HepG2 (cell line): ENCODE results near the gene KCNIP4. TPM values are rescaled to one million over a fixed set of nuclear protein-coding genes. Genes with fewer than 3 reads are reported as not detected.
"Not testable (repeated sequence)": the region's sequence is repeated elsewhere in the genome, so short reads cannot be mapped to it uniquely, and the experiment has no call there.

Experiments
- ATAC-seq: fragments of 200-7000 bp; cut with Tn5 transposase; 3 replicates; pipeline ENCODE4 v1.9.1; 2020; ENCODE audit warnings: mild to moderate bottlenecking, moderate library complexity
- BruUV-seq: library from RNA; stranded (reverse); fragments of 400-500 nt; replicated peaks from 2 replicates; lab custom pipeline; 2021; lab: Mats Ljungman, UMichigan
- CTCF ChIA-PET: fragments of 300-600 bp; formaldehyde crosslinking; extraction: SDS; loops from one replicate; lab custom pipeline; 2021; ENCODE audit warnings: low total read pairs, inconsistent platforms, low intra/inter-chr PET ratio; lab: Yijun Ruan, JAX
- POLR2A ChIA-PET: fragments of 350-600 bp; sonication (Branson Sonifier 250); formaldehyde crosslinking; loops from one replicate; lab custom pipeline; 2020; ENCODE audit warnings: antibody characterized with exemption, inconsistent platforms; lab: Yijun Ruan, JAX
- DNase-seq: peaks from one replicate; pipeline ENCODE4 v3.0.0-alpha.2; 2015; ENCODE audit warnings: low spot score
- FAIRE-seq: peaks from 3 replicates; lab custom pipeline; 2011; peaks lifted over from hg19 to GRCh38; lab: Jason Lieb, UNC
- H2AFZ ChIP-seq: one replicate; pipeline ENCODE4 v1.6.1; 2011; ENCODE audit warnings: low read length, inconsistent platforms
- H3K27ac ChIP-seq: fragments of 300-600 bp; 3 replicates; pipeline ENCODE4 v1.8.0; 2011; ENCODE audit warnings: mixed run types, mild to moderate bottlenecking, mixed read lengths, low read length, inconsistent platforms; ENCODE audit not compliant: insufficient read depth; ENCODE audit errors: extremely low read length
- H3K27me3 ChIP-seq, 2 experiments: fragments of 200-600 bp in 1 of 2; 2 replicates in 1 of 2; 3 replicates in 1 of 2; pipeline versions ENCODE4 v1.6.0 to v1.8.0; 2011; ENCODE audit warnings: low read length in 2 of 2, mild to moderate bottlenecking in 2 of 2, moderate library complexity in 2 of 2, inconsistent platforms in 1 of 2; ENCODE audit not compliant: insufficient read depth in 2 of 2, control insufficient read depth in 1 of 2
- H3K36me3 ChIP-seq, 2 experiments: fragments of 200-600 bp in 1 of 2; replicated peaks in 1 of 2; 2 replicates in 1 of 2; 3 replicates in 1 of 2; pipeline versions ENCODE4 v1.5.1 to v1.8.0; 2011; ENCODE audit warnings: low read length in 2 of 2, inconsistent platforms in 1 of 2; ENCODE audit not compliant: insufficient read depth in 2 of 2, control insufficient read depth in 1 of 2
- H3K4me1 ChIP-seq: 2 replicates; pipeline ENCODE4 v1.5.1; 2012; ENCODE audit warnings: low read length, inconsistent platforms; ENCODE audit not compliant: insufficient read depth
- H3K4me2 ChIP-seq: 2 replicates; pipeline ENCODE4 v1.6.0; 2011; ENCODE audit warnings: low read depth, low read length, inconsistent platforms
- H3K4me3 ChIP-seq, 3 experiments: fragments of 200-600 bp in 1 of 3; sonication (generic), shearing (Covaris generic) in 1 of 3; replicated peaks in 1 of 3; 2 replicates each; pipeline ENCODE4 v1.5.1; 2011 to 2016; ENCODE audit warnings: low read length in 3 of 3, inconsistent platforms in 2 of 3, low read depth in 2 of 3, mild to moderate bottlenecking in 2 of 3, control low read depth in 1 of 3, mixed read lengths in 1 of 3; ENCODE audit not compliant: insufficient read depth in 1 of 3
- H3K79me2 ChIP-seq: one replicate; pipeline ENCODE4 v1.6.1; 2011; ENCODE audit warnings: low read length, inconsistent platforms; ENCODE audit not compliant: insufficient read depth
- H3K9ac ChIP-seq: 2 replicates; pipeline ENCODE4 v1.6.0; 2011; ENCODE audit warnings: mild to moderate bottlenecking, low read depth, low read length, inconsistent platforms; ENCODE audit not compliant: insufficient read depth
- H3K9me3 ChIP-seq: 2 replicates; pipeline ENCODE4 v1.5.1; 2012; ENCODE audit warnings: mild to moderate bottlenecking, low read length
- H4K20me1 ChIP-seq: 2 replicates; pipeline ENCODE4 v1.6.0; 2011; ENCODE audit warnings: inconsistent platforms, mild to moderate bottlenecking, low read length, moderate library complexity; ENCODE audit not compliant: insufficient read depth
- HOXD1 ChIP-seq: sonication (generic); formaldehyde crosslinking; IDR thresholded peaks from 2 replicates; pipeline ENCODE4 v1.5.0; 2020; ENCODE audit warnings: missing genetic modification reagents
- PPARG ChIP-seq: conservative IDR thresholded peaks from 2 replicates; pipeline ENCODE4 v1.6.1; 2016; ENCODE audit warnings: missing biosample characterization, missing genetic modification reagents
- WGBS: methylation state at CpG from one replicate; pipeline ENCODE4 v1.1.6; 2017; ENCODE audit warnings: low lambda C conversion rate; 5-methylcytosine and 5-hydroxymethylcytosine counted together
- in situ Hi-C: cut with HindIII; loops from 2 replicates; pipeline ENCODE4 v1.10.0; 2017; ENCODE audit warnings: low pct_unique_long_range_greater_than_20kb; ENCODE audit not compliant: extremely low pct_ligation_motif_present
- intact Hi-C: fragments of 100-400 bp; cut with micrococcal nuclease; formaldehyde crosslinking; loops from one replicate; pipeline ENCODE4 v1.10.0; 2022; ENCODE audit not compliant: unreplicated experiment
- polyA plus RNA-seq, 8 experiments: library from polyadenylated mRNA; depleted of rRNA in 3 of 8; stranded (reverse) in 7 of 8; unstranded in 1 of 8; fragments of >200 nt; fragmentation: Illumina TruSeq in 4 of 8; extraction: Trizol in 4 of 8; gene quantifications; 2 replicates each; pipeline versions ENCODE4 v1.2.1 to v1.2.3, GENCODE V29; 2011 to 2016; ENCODE audit warnings: low read depth in 4 of 8, missing spikeins in 1 of 8, mixed read lengths in 1 of 8; ENCODE audit not compliant: insufficient read depth in 1 of 8
- total RNA-seq, 5 experiments: library from RNA; depleted of rRNA; stranded (reverse); fragments of >200 nt; fragmentation: Illumina TruSeq; extraction: Trizol; gene quantifications; 2 replicates each; pipeline ENCODE4 v1.2.3, GENCODE V29; 2016; ENCODE audit warnings: low read depth in 1 of 5

The KCNIP4 gene
- total and polyA plus RNA-seq, 2 of the 13 experiments (the other 11 are each of a cell fraction or from before 2014, with no cell fraction given): 0.09 TPM; not detected in 1

DNA sequence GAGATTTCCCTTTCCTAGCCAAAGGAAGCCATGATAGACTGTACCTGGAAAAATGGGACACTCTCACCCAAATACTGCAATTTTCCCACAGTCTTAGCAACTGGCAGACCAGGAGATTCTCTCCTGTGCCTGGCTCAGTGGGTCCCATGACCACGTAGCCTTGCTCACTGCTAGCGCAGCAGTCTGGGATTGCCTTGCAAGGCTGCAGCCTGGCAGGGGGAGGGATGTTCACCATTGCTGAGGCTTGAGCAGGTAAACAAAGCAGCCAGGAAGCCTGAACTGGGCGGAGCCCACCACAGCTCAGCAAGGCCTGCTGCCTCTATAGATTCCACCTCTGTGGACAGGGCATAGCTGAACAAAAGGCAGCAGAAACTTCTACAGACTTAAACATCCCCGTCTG, 596.2 kb downstream of the KCNIP4 start:
- H3K4me1 ChIP-seq, H3K27ac ChIP-seq, intact Hi-C loops, H3K27me3 ChIP-seq, H3K79me2 ChIP-seq, FAIRE-seq, in situ Hi-C loops, DNase-seq, H3K4me3 ChIP-seq, H4K20me1 ChIP-seq, H2AFZ ChIP-seq, H3K9ac ChIP-seq, H3K36me3 ChIP-seq, CTCF ChIA-PET, POLR2A ChIA-PET, BruUV-seq, H3K4me2 ChIP-seq, ATAC-seq: not testable (repeated sequence)
- 0% methylated on average over 1 of the region's 4 CpGs for WGBS
- H3K9me3 ChIP-seq: peaks cover 39% of the 10 kb centered on the region

DNA sequence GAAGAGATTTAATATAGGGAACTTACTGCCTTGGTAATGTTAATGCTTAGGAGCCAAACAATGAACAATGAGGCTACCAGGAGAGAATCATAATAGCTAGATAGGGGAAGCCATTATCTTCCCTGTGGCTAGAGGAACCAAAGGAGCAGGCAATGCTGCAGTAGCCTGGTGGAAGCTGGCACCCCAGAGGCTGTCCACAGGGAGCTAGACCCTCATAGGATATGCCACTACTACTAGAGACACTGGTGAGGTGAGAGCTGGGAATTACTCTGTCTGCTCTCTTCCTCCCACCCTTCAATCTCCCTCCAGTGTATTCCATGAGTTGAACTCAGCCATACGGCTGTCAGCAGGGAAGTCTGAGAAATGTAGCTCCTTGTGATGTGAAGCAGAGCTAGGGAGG, 601.4 kb downstream of the KCNIP4 start:
- 13% methylated on average over 1 of the region's 1 CpG for WGBS
- Histone ChIP-seq H4K20me1 (no peaks in the 10 kb centered on the region), H3K36me3 (no peaks in the 10 kb centered on the region), H3K4me1 (no peaks in the 10 kb centered on the region), H2AFZ (no peak overlapping the region), H3K27me3 (no peaks in the 10 kb centered on the region), H3K79me2 (no peaks in the 10 kb centered on the region), H3K27ac (no peak overlapping the region), H3K9me3 (peaks cover 50% of the 10 kb centered on the region), H3K9ac (no peak overlapping the region), H3K4me3 (no peak overlapping the region), H3K4me2 (no peak overlapping the region)
- ATAC-seq (no peak), DNase-seq (no peak), FAIRE-seq (no peak)
- CTCF ChIA-PET: no interaction called here
- in situ Hi-C loops: no loop called here
- BruUV-seq: no TSS peak
- TF ChIP-seq PPARG (CRISPR knock-in tag) (no peak), HOXD1 (no peak)
- intact Hi-C loops: no loop called here
- POLR2A ChIA-PET: no interaction called here
